Stimulated activated CD8-positive, alpha-beta memory T cell treated with anti-CD3 and anti-CD28 coated beads, Interleukin-7, amount 100 ng/mL, for 48 hours (primary cell): ENCODE results near the gene KRTAP19-2.
"Not testable (repeated sequence)": the region's sequence is repeated elsewhere in the genome, so short reads cannot be mapped to it uniquely, and the experiment has no call there.

Source experiments
- DNase-seq, 2 donors: peaks; one replicate each; pipeline ENCODE4 v3.0.0-alpha.2; 2020; ENCODE audit warnings: low read depth in 1 of 2; ENCODE audit errors: extremely low read depth in 1 of 2

KRTAP19-2 gene

GRCh38 chr21:30487336-30487735 is at the start of gene KRTAP19-2:
TSS of gene KRTAP19-2 (minus strand) at chr21:30487436. CDS start at chr21:30487348, 88 bp downstream.
- no peak for DNase-seq

- DNase-seq, result no peak
These were observed 31.6 kb upstream of the KRTAP19-2 start for GRCh38 chr21:30518876-30519275.

- DNase-seq, result no peak
These were observed 28.4 kb upstream of the KRTAP19-2 start for GRCh38 chr21:30515681-30516080.

- not testable (repeated sequence) for DNase-seq
These were observed 18.5 kb upstream of the KRTAP19-2 start for GRCh38 chr21:30505621-30506205.

- no peak for DNase-seq
These were observed 14.8 kb upstream of the KRTAP19-2 start, which contains the start of gene KRTAP19-5 for GRCh38 chr21:30502041-30502440. TSS of gene KRTAP19-5 (minus strand) at chr21:30502141. CDS start at chr21:30502090, 51 bp downstream.

GRCh38 chr21:30497065-30497464 is 9.8 kb upstream of the KRTAP19-2 start, which contains the start of gene KRTAP19-4:
TSS of gene KRTAP19-4 (minus strand) at chr21:30497165. CDS start at chr21:30497110, 55 bp downstream.
- DNase-seq, result no peak

- DNase-seq, result no peak
These were observed 4.8 kb upstream of the KRTAP19-2 start, which contains the start of gene KRTAP19-3 for GRCh38 chr21:30491963-30492428. TSS of gene KRTAP19-3 (minus strand) at chr21:30492013. CDS start at chr21:30491957, 56 bp downstream.

GRCh38 chr21:30486180-30486579 is 1.1 kb downstream of the KRTAP19-2 start:
- no peak for DNase-seq

GRCh38 chr21:30482130-30482529 is 5.1 kb downstream of the KRTAP19-2 start:
- DNase-seq, result no peak

GRCh38 chr21:30480145-30480544 is 7.1 kb downstream of the KRTAP19-2 start, which contains the start of gene KRTAP19-1:
TSS of gene KRTAP19-1 (minus strand) at chr21:30480367. CDS start at chr21:30480317, 50 bp downstream.
- no peak for DNase-seq

- no peak for DNase-seq
These were observed 8.0 kb downstream of the KRTAP19-2 start for GRCh38 chr21:30479259-30479658.

- DNase-seq, result no peak
These were observed 9.2 kb downstream of the KRTAP19-2 start for GRCh38 chr21:30478004-30478403.

- no peak for DNase-seq
These were observed 18.1 kb downstream of the KRTAP19-2 start for GRCh38 chr21:30468900-30469714.

GRCh38 chr21:30463713-30464112 is 23.5 kb downstream of the KRTAP19-2 start:
- no peak for DNase-seq

- no peak for DNase-seq
These were observed 38.7 kb downstream of the KRTAP19-2 start for GRCh38 chr21:30448514-30448913.

GRCh38 chr21:30447056-30447455 is 40.2 kb downstream of the KRTAP19-2 start:
- no peak for DNase-seq

- no peak for DNase-seq
These were observed 43.0 kb downstream of the KRTAP19-2 start for GRCh38 chr21:30444204-30444603.

GRCh38 chr21:30443226-30443625 is 44.0 kb downstream of the KRTAP19-2 start:
- no peak for DNase-seq

GRCh38 chr21:30439975-30440374 is 47.3 kb downstream of the KRTAP19-2 start, which contains the start of gene KRTAP15-1:
TSS of gene KRTAP15-1 (plus strand) at chr21:30440275. CDS start at chr21:30440328, 53 bp downstream.
- no peak for DNase-seq
